ENCODE data around the gene NSFL1C.
"Not testable (repeated sequence)": the region's sequence is repeated elsewhere in the genome, so short reads cannot be mapped to it uniquely, and the experiment has no call there.

Gene NSFL1C

DNA sequence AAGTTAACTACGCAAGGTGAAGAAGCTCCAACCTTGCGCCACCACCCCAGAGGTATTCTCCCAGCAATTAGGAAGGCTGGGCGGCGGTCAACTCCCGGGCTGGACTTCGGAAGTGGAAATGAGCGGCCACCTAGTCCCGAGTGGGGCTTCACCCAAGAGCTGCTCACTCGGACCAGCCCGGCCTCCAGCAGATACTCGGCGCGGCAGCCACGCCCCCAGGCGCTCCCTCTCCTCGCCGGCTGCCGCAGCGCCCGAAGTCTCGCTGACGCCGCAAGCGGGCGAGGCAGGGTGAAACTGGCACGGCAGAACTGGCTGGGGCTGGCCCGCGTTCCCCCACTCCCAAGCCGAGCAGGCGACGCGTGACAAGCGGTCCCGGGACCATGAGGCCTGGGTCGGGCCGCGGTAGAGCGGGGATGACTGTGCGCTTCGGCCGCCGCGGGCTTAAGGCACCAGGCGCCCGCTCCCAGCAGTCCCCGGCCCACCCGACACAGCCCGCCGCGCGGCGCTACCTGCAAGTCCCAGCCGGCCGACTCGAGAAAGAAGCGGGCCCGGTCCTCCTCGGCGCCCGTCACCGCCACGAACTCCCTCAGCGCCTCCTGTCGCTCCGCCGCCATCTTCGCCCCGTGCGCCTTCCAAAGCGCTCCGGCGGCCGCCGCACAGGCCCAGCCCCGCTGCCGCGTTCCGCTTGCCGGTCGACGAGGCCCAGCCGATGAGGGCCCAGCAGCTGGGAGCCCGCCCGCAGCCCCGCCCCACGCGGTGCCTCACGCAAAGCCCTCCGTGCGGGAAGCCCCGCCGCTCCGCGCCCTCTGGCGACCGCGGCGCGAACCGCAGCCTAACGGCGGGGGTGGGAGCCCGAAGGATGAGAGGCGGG is at the start of gene NSFL1C:
Gene NSFL1C (minus strand): TSS at position 639 of the 871 bp plus-strand sequence. CDS start 25 bp downstream, at position 614.
- no peak for FAIRE-seq

DNA sequence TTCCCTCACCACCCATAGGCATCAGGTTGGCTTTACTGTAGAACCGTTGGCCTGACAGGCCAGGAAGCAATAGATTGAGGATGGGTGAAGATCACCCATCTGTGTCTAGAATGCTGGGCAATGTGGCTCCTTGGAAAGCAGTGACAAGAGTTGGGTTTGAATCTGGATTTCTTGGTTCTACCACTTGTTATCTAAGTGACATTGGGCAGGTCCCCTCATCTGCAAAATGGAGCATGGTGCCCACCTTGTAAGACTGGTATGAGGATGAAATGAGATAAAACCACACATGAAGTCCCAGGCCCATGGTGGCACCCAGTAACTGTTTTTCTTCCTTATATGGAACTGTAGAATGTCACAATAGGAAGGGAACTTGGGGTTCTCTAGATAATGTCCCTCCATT is 47.2 kb upstream of the NSFL1C start:
- FAIRE-seq = no peak

DNA sequence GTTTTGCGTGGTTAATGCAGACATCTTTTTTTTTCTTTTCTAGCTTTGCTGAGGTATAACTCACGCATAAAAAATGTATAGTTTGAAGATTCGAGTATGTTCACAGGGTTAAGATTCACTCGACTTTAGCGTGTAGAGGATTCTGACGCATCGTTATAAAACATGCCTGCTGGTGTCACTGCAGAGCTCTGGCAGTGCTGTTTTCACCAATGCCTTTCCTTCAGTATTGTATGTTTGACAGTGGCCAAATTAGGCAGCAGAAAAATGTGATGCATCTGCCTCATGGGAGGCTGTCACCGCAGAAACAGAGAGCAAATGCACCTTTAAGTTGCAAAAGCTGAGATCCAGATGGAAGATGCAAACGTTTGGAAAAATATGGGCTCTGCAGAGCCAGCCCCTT is 42.6 kb upstream of the NSFL1C start:
- FAIRE-seq = no peak

DNA sequence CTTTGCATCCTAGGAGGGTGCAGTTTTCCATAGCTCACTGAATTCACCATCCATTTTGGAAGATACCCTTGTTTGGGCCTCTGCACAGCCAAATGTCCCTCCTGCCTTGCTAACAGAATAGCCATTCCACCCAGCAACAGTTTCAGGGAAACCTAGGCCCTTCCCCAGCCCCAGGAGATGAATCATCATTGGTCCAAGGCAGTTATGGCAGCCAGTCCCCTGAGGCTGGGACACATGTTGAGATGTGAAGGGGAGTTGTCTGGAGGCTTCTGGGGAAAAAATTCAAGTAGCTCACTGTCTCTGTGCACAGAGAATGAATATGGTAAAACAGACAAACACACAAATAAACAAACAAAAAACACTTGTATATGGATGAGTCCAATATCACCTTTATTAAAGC is 41.9 kb upstream of the NSFL1C start:
- no peak for FAIRE-seq

DNA sequence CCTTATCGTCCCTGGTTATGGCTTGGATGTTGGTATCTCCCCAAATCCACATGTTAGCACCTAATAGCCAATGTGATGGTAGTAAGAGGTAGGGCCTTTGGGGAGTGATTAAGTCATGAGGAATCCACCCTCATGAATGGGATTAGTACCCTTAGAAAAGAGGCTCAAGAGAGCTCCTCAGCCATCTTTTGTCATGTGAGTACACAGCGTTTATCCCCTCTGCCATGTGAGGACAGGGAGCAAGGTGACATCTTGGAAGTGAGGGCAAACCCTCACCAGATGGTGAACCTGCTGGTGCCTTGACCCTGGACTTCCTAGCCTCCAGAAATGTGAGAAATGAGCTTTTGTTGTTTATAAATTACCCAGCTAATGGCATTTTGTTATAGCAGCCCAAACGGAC is 40.6 kb upstream of the NSFL1C start:
- no peak for FAIRE-seq

DNA sequence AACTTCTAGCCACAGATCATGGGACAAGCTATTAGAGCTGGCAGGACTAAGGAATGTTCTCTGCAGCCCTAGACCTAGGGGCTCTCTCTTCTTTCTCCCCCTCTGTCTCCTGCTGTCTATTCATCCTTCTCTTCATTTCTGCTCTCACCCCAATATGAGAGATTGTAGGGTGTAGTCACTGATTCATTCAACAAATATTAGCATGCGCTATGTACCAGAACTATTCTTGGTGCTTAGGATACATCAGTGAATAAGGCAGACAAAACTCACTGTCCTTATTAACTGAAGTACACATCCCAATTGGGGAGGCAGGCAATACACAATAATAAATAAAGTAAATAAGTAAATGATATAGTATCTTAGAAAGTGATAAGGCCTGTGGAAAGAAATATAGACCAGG is 39.2 kb upstream of the NSFL1C start:
- FAIRE-seq = no peak

DNA sequence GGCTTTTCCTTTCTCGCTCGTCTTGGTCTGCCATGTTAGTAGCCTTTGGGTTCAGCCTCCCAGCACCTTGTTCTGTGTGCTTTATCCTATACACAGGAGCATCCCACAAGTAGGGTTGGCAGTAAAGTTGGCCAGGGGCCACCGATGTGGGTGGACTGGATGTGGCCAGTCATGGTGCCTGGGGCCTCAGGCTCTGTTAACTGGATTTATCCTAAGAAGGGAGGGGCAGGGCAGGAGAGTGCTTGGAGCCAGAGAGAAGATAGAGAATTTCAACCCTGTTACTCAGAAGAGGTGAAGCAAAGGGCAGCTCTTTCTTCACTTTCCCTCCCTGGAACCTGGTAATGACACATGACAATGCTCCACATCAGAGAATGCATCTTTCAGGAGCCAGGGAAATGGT is 38.7 kb upstream of the NSFL1C start:
- FAIRE-seq = no peak

DNA sequence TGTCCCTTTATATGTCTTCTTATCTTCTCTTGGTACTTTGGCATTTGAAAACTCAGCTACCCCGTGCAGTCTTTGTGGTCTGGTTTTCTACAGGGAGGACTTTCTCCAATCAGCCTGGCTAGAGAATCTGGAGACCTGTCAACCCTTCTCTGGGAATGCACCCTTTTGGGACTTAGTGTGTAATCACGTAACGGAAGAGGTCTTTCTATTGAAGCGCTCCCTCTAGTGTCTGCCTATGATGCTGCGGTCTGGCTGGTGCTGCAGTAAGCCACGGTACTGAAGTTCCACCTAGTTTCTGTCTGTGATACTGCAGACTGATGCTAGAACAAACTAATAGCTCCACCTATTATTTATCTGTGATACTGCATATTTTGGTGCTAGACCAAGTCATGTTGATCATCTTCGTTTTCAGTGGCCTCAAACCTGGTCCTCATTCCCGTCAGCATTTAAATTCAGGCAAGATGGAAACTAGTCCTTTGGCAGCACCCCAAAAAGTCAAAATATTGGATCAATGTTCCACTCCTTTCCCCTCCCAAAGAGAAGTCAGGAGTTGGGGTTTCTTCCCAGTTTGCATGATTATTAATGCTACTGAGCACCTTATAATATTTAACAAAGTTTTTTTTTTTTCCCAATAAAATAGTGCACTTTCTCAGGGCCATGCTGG is 37.0 kb upstream of the NSFL1C start:
- peak; percentile 90 for FAIRE-seq

DNA sequence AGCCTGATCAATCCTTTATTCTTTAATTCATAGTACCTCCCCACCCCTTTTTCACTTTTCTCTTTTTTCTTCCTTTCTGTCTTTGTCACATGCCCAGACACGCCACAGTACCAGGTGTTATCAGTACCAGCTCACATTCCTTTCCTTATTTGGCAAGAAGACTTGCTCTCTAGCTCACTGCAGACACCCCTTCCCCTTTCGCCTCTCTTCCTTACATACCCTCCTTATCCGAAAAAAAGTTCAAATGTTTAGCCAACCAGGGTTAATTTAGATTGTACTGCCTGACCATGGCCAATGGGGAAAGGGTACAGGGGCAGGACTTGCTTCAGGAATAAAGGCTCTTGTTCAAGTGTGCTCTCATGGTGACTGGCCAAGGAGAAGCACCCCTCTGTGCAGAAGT is 33.8 kb upstream of the NSFL1C start:
- no peak for FAIRE-seq

DNA sequence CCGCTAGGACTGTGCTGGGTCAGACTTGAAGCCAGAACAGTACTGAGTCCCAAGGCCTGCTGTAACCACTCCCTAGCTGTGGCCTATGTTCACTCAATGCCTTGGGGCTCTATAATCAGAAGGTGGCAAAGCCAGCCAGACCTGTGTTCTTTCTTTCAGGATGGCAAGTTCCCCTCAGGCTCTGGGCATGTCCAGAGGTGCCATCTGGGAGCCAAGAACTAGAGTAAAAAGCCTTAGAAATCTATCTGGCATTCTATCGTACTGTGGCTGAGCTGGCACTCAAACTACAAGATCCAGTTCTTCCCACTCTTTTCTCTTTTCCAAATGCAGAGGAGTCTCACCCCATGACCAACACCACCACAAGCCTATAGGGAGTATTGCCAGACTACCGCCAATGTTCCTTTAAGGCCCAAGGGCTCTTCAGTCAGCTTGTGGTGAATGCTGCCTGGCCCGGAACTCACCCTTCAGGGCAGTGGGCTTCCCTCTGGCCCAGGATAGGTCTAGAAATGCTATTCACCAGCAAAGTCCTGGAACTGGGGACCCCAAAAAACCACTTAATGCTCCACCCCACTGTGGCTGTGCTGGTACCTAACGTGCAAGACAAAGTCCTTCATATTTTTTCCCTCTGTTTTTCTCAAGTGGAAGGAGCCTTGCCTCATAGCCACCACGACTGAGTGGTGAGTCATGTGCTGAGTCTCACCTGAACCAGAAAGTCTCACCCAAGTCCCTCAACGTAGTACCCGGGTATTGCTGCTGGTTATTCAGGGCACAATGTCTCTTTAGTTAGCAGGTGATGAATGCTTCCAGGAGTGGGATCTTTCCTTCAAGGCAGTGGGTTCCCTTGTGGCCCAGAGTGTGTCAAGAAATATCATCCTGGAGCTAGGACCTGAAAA is 33.1 kb upstream of the NSFL1C start:
- no peak for FAIRE-seq

DNA sequence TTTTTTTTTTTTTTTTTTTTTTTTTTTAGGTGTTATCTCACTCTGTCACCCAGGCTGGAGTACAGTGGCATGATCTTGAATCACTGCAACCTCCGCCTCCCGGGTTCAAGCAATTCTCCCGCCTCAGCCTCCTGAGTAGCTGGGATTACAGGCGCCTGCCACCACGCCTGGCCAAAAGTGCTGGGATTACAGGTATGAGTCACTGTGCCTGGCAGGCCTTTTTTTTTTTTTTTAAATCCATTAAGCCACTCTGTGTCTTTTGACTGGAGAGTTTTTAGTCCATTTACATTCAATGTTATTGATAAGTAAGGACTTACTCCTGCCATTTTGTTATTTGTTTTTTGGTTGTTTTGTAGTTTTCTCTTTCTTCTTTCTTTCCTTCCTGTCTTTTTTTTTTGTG is 30.7 kb upstream of the NSFL1C start:
- not testable (repeated sequence) for FAIRE-seq

DNA sequence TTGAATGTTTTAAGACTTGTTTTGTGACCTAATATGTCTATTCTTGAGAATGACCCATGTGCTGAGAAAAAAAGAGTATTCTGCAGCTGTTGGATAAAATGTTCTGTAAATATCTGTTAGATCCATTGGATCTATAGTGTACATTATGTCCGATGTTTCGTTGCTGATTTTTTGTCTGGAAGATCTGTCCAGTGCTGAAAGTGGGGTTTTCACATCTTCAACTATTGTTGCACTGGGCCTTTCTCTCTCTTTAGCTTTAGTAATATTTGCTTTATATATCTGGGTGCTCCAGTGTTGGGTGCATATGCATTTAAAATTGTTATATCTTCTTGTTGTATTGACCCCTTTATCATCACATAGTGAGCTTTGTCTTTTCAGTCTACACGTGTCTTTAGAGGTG is 30.3 kb upstream of the NSFL1C start:
- no peak for FAIRE-seq

DNA sequence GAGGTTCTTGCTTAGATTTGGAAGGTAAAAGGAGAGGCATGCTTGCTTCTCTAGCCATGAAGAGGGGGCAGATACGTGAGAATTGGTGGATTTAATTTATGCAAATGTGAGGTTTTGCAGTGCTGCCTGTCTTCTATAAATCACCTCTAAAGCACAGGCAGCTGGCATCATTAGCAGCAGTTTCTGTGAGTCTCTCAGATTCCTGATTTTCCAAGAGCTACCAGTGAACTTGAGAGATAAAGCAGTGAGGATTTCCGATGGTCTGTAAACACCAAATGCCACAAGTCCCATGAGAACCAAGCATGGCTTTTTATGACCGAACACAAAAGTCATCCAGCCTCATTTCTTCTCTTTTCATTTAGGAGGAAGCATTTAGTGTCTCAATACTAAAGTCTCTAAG is 27.8 kb upstream of the NSFL1C start:
- no peak for FAIRE-seq

DNA sequence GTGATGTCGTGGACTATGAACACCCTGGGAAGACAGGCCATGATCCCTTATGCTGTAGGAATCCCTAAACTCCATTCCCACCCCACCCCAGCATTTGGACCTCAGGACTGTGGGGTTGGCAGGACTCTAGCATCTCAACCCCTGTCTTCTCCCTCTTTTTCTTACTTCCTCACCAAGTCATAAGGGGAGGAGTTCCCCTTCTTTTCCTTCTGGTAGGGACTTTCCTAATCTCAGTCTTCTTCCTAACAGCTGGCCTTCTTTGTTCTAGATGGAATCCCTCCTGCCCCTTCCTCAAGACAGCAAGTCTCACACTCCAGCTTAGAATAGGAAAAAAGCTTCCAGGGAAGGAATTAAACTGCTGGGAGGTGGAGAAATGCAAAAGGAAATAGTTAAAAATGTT is 26.9 kb upstream of the NSFL1C start:
- no peak for FAIRE-seq

DNA sequence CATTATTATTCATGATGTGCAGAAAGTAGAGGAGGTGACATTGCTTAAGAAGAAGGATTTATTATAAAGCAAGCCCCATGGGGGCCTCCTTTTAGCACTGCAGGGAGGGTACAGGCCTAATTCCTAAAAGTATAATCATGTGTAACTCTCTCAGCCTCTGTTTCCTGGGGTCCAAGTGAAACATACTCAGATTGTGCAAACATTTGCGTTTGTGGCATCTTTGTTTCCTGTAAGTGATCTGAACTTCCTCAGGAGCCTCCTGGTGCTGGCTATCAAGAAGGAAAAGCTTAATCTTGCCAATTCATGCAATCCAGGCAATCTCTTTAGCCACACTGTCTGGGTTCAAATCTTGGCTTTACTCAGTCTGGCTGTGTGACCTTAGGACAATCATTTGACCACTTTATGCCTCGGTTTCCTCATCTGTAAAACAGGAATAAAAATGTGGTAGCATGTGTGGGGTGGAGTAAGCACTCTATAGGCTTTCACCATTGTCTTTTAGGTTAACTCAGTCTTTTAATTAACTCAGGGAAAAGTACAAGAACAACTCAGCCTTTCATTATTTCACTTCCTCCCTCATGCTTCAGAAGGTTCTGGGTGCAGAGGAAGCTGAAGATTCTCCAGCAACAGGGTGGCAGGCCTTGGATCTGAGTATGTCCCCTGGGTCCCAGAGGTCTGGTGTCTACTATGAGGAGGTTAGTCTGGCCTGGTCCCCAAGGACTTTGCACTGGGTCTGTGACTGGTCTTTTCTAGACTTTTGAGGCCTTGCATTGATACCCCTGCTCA is 25.4 kb upstream of the NSFL1C start:
- FAIRE-seq = no peak

DNA sequence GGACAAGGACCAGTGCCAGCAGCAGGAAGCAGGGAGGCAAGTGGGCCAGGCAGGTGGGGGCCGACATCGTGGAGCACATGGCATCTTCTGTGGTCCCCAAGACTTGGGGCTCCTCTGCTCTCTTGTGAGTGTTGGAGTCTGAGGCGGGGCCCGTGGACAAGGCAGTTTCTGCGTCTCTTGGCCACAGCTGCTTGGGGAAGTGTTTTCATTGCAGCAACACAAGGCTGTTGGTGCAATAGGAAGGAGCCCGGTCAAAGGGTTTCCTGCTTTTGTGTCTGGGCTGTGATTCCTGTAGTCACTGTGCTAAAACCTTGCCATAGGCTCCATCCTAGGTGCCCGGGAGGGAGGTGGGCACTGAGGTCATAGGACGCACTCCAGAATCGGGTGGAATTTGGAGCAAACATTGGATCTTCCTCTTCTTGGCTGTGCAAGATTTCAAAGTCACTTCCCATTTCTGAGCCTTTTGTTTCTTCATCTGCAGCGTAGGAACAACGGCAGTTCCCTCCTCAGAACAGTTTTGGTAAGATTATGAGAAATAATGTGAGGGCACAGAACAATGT is 24.7 kb upstream of the NSFL1C start, which contains the start of gene SIRPB2:
Gene SIRPB2 (minus strand): TSS at position 140 of the 560 bp plus-strand sequence. CDS start 61 bp downstream, at position 79.
- FAIRE-seq = no peak

DNA sequence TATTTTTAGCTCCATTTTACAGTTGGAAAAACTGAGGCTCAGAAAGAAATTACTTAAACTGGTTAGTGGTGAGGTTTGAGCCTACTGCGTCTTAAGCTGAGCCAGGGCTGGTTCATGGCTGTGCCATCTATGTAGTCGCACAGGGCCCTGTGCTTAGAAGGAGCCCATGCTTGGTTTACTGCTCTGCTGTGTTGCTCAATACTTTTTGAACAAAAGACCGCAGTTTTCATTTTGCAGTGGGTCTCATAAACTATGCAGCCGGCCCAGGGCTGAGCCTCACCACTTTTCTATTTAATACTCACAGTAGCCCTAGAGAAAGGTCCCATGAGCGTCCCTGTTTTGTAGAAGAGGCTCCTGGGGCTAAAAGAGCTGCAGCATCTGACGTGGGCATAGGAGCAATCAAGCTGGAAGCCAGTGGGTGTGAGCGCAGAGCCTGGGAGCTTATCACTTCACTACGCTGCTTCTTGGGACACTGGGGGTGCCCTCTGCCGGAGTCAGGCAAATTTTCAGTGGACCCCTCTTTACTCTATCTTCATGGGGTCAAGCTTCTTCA is 24.1 kb upstream of the NSFL1C start:
- FAIRE-seq = no peak

DNA sequence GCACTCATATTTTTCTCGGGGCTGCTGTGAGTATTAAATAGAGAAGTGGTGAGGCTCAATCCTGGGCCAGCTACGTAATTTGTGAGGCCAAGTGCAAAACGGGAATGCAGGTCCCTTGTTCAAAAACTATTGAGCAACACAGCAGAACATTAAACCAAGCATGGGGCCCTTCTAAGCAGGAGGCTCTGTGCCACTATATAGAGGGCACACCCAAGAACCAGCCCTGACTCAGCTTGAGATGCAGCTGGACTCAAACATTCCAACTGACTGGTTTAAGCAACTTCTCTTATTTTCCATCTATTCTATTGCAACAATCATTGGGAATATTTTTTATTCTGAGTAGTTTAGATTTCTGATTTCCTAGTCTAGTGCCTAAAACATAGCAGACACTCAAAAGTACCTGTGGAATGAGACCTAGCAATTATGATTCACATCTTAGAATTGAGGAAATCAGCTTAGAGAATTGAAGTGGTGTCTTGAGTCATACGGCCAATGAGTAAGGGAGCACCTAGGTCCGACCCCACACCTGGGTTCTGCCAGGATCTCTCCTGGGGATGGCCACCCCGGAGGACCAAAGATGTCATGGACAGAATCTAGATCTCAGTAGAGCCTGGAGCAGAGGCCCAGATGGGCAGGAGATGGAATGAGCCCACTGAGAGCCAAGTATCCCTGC is 23.3 kb upstream of the NSFL1C start:
- no peak for FAIRE-seq

DNA sequence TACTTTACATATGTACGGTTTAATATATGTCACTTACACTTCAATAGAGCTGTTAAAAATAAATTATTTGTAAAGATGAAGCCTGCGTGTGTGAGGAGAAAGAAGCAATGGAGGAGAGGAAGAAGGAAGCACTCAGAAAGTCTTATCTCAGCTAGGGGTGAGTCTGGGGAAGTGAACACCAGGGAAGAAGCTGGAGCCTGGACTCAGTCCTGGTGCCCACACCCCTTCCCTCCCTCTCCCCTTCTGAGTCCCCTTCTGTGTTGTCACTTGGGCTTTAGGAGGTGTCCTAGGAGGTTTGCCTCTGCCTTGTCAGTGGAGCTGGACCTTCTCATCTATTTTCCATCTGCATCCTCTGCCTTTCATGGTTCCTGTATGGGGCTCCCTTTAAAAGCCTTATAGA is 22.7 kb upstream of the NSFL1C start:
- FAIRE-seq = no peak

DNA sequence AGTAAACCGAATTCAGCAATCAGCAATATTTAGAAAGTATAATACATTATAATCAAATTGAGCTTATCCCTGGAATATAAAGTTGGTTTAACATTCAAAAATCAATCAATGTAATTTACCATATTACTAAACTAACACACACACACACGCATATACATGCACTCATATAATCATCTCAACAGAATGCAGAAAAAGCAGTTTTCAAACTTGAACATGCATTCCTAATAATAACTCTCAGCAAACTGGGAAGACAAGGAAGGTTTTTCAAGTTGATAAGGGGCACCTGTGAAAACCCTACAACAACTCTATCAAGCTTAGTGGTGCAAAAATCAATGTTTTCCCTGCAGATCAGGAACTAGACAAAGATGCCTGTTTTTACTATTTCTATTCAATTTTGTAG is 19.9 kb upstream of the NSFL1C start:
- FAIRE-seq = no peak

DNA sequence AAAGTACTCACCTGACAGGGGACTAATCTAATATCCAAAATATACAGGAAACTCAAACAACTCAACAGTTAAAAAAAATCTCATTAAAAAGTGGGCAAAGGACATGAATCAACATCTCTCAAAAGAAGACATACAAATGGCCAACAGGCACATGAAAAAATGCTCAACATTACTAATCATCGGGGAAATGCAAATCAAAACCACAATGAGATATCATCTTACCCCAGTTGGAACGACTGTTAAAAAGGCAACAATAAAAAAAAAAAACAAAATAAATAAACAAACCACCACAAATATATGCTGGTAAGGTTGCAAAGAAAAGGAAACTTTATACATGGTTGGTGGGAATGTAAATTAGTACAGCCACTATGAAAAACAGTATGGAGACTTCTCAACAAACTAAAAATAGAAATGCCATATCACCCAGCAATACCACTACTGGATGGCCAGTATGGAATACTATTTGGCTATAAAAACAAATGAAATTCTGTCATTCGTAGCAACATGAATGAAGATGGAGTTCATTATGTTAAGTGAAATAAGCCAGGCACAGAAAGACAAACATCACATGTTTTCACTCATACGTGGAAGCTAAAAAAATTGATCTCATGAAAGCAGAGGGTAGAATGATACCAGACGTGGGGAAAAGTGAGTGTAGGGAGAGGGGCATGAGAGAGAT is 17.9 kb upstream of the NSFL1C start:
- FAIRE-seq = no peak
